Kidney epithelial cell (primary cell): ENCODE data around the gene TIMM22. TPM values are rescaled to one million over a fixed set of nuclear protein-coding genes. Genes with fewer than 3 reads are reported as not detected.
A peak's percentile ranks its signal among the peaks of the same experiment; 100 is the strongest.
"Not testable (repeated sequence)": the region's sequence is repeated elsewhere in the genome, so short reads cannot be mapped to it uniquely, and the experiment has no call there.

Experiments
- DNase-seq: peaks from one replicate; pipeline ENCODE4 v3.0.0-alpha.2; 2010; ENCODE audit warnings: low read depth
- H3K27me3 ChIP-seq: 2 replicates; pipeline ENCODE4 v1.6.0; 2011; ENCODE audit warnings: low read length; ENCODE audit not compliant: control insufficient read depth, insufficient read depth
- H3K36me3 ChIP-seq: 2 replicates; pipeline ENCODE4 v1.5.1; 2011; ENCODE audit warnings: low read length; ENCODE audit not compliant: control insufficient read depth, insufficient read depth
- H3K4me3 ChIP-seq: 2 replicates; pipeline ENCODE4 v1.5.1; 2011; ENCODE audit warnings: low read depth, mild to moderate bottlenecking, control low read depth, low read length
- total RNA-seq: library from RNA; depleted of rRNA; stranded (reverse); fragments of >200 nt; gene quantifications from 2 replicates; pipeline ENCODE4 v1.2.3, GENCODE V29; 2015
- TF ChIP-seq, protein P1 (sequence below): IDR thresholded peaks from 2 replicates; pipeline ENCODE4 v1.5.1; 2011; ENCODE audit warnings: mild to moderate bottlenecking, moderate library complexity, low read length, control low read depth, inconsistent platforms; ENCODE audit not compliant: insufficient read depth, poor library complexity, severe bottlenecking

TIMM22 gene
- 17.9 and 18.5 TPM in 2 replicates for total RNA-seq

DNA sequence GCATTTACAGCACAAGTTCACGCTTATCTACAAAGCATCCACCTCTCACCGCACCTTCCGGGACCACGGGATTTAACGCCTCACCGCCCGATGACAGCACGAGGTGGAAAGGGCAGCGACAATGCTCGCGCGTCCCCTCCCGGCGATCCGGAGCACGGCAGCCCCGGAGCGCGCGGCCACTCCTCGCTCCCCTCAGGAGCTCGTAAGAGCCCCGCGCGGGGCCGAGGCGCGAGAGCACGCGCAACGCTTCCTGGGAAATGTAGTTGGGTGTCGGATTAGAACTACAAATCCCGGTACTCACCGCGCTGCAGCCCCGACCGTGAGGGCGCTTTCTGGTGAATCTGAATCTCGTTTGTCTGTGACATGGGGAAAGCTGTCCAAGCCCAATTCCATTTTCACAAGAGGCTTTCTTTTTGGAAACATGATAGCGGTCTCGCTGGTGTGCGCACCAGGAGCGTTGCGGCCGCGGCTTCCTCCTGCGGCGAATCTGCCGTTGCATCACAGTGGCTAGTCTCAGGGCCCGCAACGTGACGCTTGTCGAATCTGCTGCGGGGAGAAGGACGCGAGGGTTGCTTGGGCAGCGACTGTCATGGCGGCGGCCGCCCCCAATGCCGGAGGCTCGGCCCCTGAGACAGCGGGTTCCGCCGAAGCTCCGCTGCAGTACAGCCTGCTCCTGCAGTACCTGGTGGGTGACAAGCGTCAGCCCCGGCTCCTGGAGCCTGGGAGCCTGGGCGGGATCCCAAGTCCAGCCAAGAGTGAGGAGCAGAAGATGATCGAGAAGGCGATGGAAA is at the start of gene TIMM22:
Gene TIMM22 (plus strand): TSS at position 576 of the 791 bp plus-strand sequence. CDS start 14 bp downstream, at position 590.
- Histone ChIP-seq H3K4me3 (peak within 1 kb of the TSS; percentile 100), H3K27me3 (no peaks in the 10 kb centered on the region), H3K36me3 (peaks cover 5% of the 10 kb centered on the region)
- peak; percentile 77 for DNase-seq
- TF ChIP-seq, protein P1, sequence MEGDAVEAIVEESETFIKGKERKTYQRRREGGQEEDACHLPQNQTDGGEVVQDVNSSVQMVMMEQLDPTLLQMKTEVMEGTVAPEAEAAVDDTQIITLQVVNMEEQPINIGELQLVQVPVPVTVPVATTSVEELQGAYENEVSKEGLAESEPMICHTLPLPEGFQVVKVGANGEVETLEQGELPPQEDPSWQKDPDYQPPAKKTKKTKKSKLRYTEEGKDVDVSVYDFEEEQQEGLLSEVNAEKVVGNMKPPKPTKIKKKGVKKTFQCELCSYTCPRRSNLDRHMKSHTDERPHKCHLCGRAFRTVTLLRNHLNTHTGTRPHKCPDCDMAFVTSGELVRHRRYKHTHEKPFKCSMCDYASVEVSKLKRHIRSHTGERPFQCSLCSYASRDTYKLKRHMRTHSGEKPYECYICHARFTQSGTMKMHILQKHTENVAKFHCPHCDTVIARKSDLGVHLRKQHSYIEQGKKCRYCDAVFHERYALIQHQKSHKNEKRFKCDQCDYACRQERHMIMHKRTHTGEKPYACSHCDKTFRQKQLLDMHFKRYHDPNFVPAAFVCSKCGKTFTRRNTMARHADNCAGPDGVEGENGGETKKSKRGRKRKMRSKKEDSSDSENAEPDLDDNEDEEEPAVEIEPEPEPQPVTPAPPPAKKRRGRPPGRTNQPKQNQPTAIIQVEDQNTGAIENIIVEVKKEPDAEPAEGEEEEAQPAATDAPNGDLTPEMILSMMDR: peak; percentile 79

DNA sequence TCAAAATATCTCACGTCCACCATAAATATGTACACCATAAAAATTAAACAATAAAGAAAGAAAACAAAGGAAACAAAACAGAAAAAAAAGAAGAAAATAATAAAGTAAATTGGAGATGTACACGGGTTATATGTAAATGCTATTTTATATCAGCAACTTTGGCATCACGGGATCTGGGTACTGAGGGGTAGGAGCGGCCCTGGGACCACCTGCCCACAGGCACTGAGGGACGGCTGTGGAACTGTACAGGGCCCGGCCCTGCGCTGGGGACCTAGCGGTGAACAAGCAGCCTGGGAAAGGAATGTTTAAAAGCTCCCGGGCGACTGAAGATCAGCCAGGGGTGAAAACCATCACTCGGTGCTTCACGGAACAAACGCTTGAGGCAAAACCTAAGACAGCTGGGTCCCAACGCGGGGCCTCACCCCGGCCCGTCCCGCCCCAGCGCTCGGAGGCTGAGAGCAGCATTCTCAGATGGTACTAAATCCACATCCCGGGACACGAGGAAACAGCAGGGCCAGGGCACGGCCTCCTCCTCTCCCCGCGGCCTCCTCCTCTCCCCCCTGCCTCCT is 48.6 kb upstream of the TIMM22 start:
- TF ChIP-seq, protein P1: no peak
- DNase-seq: no peak
- Histone ChIP-seq H3K27me3 (no peaks in the 10 kb centered on the region), H3K4me3 (no peak overlapping the region), H3K36me3 (peaks cover 1% of the 10 kb centered on the region)

DNA sequence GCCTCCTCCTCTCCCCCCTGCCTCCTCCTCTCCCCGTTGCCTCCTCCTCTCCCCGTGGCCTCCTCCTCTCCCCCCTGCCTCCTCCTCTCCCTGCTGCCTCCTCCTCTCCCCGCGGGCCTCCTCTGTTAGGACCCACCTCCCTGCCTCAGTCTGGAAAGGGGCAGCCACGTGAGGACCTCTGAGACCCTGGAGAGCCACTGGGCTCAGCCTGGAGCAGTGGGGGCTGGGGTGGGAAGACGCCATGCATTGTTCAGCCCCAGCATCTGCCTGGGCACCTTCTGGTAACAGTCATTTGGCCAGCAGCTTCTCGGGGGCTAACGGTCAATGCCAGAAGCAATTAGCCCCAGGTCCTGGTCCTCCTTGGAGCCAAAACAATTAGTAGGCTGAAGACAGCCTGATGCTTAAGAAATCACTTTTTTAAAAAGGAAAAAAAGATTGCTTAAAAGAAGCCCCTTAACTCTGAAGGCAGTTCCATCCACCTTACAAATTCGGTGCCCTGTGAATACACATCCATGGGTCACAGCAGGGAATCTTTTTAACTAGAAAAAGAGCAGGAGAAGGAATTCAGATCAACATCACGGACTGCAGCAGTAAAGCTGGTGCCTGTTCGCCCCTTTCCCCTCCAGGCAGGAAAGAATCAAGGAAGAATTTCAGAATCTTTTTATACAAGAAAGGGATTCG is 47.2 kb upstream of the TIMM22 start:
- no peak for DNase-seq
- Histone ChIP-seq H3K27me3 (no peaks in the 10 kb centered on the region), H3K4me3 (no peak overlapping the region), H3K36me3 (peaks cover 1% of the 10 kb centered on the region)
- TF ChIP-seq, protein P1: no peak

DNA sequence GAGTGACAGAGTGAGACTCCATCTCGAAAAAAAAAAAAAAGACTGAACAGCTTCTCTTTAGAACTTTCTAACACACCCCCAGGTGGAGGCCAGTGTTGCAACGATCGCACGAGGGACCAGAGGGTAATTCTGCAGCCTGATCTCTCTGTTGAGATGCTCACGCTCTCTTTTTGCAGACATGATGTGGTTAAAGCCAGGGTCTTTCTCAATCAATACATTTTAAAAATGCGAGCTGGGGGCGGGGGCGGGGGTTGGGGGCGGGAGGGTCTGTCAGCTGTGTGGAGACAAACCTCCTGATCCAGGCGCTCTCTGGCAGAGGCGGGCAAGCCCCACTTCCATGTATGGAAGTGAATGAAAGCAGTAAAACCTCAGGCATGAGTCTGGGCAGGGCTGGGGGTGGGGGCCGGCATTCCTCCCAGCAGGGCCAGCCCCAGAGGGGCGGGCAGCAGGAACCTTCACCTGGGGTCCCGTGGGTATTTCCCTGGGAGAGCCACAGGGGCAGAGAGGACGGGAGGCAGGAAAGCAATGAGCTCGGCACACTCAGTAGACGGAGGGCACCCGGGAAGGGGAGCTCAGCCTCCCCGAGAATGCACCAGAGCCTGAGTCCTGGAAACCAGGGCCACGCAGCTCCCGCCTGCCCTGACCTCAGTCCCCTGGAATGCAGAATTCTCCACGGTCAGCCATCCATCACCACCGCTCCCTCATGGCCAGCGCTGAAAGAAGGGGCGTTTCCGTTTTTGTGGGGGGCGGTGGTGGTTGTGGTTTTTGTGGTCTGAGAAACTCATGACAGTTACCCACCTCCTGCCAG is 45.4 kb upstream of the TIMM22 start:
- Histone ChIP-seq H3K4me3 (peak overlapping the region; percentile 6), H3K27me3 (no peaks in the 10 kb centered on the region), H3K36me3 (peaks cover 1% of the 10 kb centered on the region)
- TF ChIP-seq, protein P1: no peak
- DNase-seq: peak; percentile 81

DNA sequence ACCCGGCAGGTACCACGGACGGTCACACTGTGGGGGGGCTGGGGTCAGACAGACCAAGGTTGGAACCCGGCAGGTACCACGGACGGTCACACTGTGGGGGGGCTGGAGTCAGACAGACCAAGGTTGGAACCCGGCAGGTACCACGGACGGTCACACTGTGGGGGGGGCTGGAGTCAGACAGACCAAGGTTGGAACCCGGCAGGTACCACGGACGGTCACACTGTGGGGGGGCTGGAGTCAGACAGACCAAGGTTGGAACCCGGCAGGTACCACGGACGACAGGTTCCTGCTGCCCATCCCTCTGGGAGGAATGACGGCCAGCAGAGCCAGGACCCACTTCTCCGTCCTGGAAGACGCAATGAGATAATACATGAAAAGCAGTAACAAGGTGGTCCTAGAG is 44.3 kb upstream of the TIMM22 start:
- not testable (repeated sequence) for H3K27me3 ChIP-seq, H3K4me3 ChIP-seq, H3K36me3 ChIP-seq, DNase-seq
